ENCODE measurements around the gene FXYD3. TPM values are rescaled to one million over a fixed set of nuclear protein-coding genes. Genes with fewer than 3 reads are reported as not detected.

FXYD3 gene
- total RNA-seq, 6 experiments from 2014 or later: not detected

DNA sequence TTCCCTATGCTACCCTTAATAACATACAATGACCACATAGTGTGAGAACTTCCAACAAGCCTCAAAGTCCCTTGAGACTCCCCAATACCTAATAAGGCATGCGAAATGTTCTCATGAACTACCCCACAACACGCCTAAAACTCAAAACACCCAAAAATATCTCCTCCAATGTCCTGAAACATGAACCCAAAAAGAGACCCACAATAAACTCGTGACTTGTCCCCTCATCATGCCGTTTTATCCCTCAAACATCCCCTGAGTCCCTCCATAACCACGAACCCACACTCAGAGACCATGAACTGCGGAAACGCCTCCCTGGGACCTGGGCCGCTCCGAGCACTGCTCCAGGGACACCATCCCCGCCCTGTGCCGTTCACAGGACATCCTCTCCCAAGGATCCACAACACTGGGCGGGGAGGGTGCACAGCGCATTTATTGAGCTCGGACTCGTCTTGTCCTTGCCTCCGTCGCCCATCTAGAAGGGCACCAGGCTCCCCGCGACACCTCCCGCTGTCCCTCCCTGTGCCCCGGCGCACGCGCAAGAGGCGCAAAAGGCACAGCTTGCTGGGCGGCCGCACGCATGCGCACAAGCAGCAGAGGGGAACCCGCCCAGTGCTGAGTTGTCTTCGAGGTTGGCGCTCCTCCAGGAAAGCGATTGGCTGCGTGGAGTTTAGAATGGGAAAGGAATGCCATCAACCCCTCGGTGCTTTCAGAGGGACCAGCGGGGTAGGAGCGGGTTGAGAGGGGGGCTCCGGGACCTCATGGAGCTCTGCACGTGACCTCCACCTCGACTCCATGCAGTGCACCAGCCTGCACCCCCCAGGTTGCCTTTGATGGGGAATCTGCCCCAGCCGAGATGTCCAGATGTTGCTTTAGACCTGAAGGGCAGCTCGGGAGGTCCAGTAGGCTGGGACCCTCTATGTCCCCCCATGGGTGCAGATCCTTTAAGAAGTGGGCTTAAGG lies 8.8 kb downstream of the FXYD3 start:
- Mint-ChIP-seq H3K27ac (peak overlapping the region; percentile 59), H3K4me1 (ENCODE audit: low read depth) (peaks cover 36% of the 10 kb centered on the region), H3K36me3 (ENCODE audit: low read depth) (no peaks in the 10 kb centered on the region), H3K4me3 (peak overlapping the region; percentile 87), H3K9me3 (no peaks in the 10 kb centered on the region), H3K27me3 (ENCODE audit: insufficient read depth) (peaks cover 16% of the 10 kb centered on the region)
- TF ChIP-seq, protein P1, sequence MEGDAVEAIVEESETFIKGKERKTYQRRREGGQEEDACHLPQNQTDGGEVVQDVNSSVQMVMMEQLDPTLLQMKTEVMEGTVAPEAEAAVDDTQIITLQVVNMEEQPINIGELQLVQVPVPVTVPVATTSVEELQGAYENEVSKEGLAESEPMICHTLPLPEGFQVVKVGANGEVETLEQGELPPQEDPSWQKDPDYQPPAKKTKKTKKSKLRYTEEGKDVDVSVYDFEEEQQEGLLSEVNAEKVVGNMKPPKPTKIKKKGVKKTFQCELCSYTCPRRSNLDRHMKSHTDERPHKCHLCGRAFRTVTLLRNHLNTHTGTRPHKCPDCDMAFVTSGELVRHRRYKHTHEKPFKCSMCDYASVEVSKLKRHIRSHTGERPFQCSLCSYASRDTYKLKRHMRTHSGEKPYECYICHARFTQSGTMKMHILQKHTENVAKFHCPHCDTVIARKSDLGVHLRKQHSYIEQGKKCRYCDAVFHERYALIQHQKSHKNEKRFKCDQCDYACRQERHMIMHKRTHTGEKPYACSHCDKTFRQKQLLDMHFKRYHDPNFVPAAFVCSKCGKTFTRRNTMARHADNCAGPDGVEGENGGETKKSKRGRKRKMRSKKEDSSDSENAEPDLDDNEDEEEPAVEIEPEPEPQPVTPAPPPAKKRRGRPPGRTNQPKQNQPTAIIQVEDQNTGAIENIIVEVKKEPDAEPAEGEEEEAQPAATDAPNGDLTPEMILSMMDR (IDR thresholded peaks at IDR 0.05): no peak
- DNase-seq: peak; percentile 90

DNA sequence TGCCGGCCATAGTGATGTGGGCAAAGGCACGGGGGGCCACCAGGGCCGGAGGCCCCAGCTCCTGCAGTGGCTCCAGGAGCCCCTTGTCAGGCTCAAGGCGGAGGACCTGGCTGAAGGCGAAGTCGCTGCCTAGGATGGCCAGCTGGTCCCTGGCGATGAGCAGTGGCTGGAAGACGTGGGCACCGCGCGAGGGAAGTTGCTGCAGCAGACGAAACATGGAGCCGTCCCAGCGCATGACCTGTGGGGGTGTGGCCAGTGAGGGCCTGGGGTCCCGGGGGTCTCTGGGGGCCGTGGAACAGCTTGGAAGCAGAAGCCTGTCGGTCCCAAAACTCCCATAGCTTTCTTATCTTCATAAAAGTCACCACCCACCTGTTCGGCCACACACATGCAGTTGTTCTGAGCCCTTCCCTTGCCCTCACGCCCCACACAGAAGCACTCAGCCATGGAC lies 9.7 kb downstream of the FXYD3 start:
- Mint-ChIP-seq H3K27ac (no peak overlapping the region), H3K9me3 (no peaks in the 10 kb centered on the region), H3K27me3 (ENCODE audit: insufficient read depth) (peaks cover 23% of the 10 kb centered on the region), H3K36me3 (ENCODE audit: low read depth) (no peaks in the 10 kb centered on the region), H3K4me3 (no peak overlapping the region), H3K4me1 (ENCODE audit: low read depth) (peaks cover 34% of the 10 kb centered on the region)
- TF ChIP-seq, protein P1 (IDR thresholded peaks at IDR 0.05): no peak
- no peak for DNase-seq

DNA sequence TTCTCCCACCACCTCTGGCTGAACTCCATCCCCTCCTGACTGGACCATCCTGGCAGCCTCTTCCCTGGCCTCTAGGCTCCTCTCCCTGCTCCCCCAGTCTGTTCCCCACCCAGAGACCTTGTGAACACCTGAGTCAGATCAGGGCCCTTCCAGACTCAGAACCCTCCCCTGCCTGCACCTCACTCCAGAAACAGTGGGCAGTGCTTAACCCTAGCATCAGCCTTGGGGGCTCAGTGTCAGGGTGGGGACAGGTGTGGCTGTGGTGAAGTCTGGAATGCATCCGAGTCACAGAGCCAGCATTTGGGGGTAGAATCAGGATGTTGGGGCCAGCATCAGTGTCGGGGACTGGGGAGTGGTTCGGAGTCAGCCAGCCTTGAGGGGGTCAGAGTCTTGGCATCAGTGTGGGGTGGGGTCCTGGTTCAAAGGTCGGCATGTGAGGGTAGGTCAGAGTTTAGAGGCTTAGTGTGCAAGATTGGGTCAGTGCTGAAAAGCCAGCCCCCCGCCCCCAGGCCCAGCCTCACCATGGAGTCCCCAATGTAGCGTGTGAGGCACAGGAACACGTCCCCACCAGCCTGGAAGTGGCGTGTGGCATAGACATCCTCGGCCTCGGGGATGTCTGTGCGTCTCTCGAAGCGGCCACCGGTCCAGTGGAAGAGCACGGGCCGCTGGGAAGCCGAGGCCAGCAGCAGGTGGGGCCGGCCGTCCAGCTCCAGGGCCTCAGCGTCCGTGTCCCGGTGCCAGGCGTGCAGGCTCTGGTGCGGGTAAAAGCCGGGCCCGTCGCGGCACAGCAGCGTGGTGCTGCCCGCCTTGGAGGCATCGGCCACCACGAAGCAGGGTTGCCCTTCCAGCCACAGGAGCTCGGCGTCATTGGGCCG lies 10.4 kb downstream of the FXYD3 start:
- no peak overlapping the region for H3K4me3 Mint-ChIP-seq
- DNase-seq: no peak
- H3K27me3 Mint-ChIP-seq (ENCODE audit: insufficient read depth): peaks cover 25% of the 10 kb centered on the region
- H3K4me1 Mint-ChIP-seq (ENCODE audit: low read depth): peaks cover 27% of the 10 kb centered on the region
- no peak overlapping the region for H3K27ac Mint-ChIP-seq
- TF ChIP-seq, protein P1 (IDR thresholded peaks at IDR 0.05): no peak
- H3K36me3 Mint-ChIP-seq (ENCODE audit: low read depth): no peaks in the 10 kb centered on the region
- no peaks in the 10 kb centered on the region for H3K9me3 Mint-ChIP-seq

DNA sequence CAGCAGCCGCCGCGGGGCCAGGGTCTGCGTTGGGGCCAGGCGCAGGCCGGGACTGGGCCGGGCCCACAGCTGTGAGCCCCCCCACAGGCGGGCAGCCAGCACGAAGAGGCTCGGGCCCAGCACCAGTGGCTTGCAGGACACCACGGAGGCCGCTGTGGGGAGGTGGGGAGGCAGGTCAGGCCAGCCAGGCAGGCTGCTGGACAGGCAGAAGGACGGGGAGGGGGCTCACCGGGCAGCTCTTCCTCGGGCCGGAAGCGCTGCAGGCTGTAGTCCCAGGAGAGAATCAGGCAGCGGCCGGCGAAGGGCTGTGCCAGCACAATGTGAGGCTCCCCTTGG lies 11.0 kb downstream of the FXYD3 start:
- H3K27ac Mint-ChIP-seq: no peak overlapping the region

DNA sequence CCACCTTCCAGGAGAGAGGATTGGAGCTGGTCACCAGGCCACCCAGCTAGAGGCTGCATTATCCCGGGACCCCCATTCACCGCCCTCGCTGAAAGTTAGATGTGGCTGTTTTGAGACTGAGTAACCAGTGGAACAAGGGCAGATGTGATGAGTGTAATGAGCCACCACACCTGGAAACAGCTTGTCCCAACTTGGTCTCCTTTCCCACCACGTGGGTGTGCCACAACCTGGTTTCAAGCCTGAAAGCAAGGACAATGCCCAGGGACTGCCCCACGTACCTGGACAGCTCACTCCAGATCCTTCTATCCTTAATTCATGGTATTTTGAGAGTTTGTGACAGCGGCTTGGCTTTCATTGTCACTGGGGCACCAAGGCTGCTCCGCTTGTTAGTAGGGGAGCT lies 12.2 kb downstream of the FXYD3 start:
- H3K27me3 Mint-ChIP-seq (ENCODE audit: insufficient read depth): peaks cover 24% of the 10 kb centered on the region
- H3K4me3 Mint-ChIP-seq: no peak overlapping the region
- no peaks in the 10 kb centered on the region for H3K9me3 Mint-ChIP-seq
- H3K36me3 Mint-ChIP-seq (ENCODE audit: low read depth): no peaks in the 10 kb centered on the region
- DNase-seq: no peak
- TF ChIP-seq, protein P1 (IDR thresholded peaks at IDR 0.05): no peak
- H3K27ac Mint-ChIP-seq: no peak overlapping the region
- peaks cover 23% of the 10 kb centered on the region for H3K4me1 Mint-ChIP-seq (ENCODE audit: low read depth)

More for the DNA sequence above, 11.0 kb downstream of the FXYD3 start:
- H3K4me1 Mint-ChIP-seq (ENCODE audit: low read depth): peaks cover 23% of the 10 kb centered on the region
- DNase-seq: no peak
- peaks cover 24% of the 10 kb centered on the region for H3K27me3 Mint-ChIP-seq (ENCODE audit: insufficient read depth)
- TF ChIP-seq, protein P1 (IDR thresholded peaks at IDR 0.05): no peak
- no peaks in the 10 kb centered on the region for H3K9me3 Mint-ChIP-seq
- no peaks in the 10 kb centered on the region for H3K36me3 Mint-ChIP-seq (ENCODE audit: low read depth)
- no peak overlapping the region for H3K4me3 Mint-ChIP-seq

Measured in HFFc6 (cell line).